K562 (cell line): ENCODE results near the gene NAP1L4. TPM values are rescaled to one million over a fixed set of nuclear protein-coding genes. Genes with fewer than 3 reads are reported as not detected.

Source experiments
- ATAC-seq: fragments of 200-7000 bp; cut with Tn5 transposase; 3 replicates; pipeline ENCODE4 v1.9.1; 2020; ENCODE audit warnings: moderate library complexity
- BruUV-seq: library from RNA; stranded (reverse); fragments of 400-500 nt; replicated peaks from 2 replicates; lab custom pipeline; 2021; lab: Mats Ljungman, UMichigan
- CTCF ChIA-PET: fragments of 300-600 bp; formaldehyde crosslinking; extraction: SDS; loops from one replicate; lab custom pipeline; 2021; ENCODE audit warnings: low intra/inter-chr PET ratio; lab: Yijun Ruan, JAX
- POLR2A ChIA-PET: fragments of 300-600, 350-650 bp; sonication (Branson Sonifier 250); formaldehyde crosslinking; extraction: SDS; loops from one replicate; lab custom pipeline; 2021; ENCODE audit warnings: antibody characterized with exemption, inconsistent platforms; lab: Yijun Ruan, JAX
- DNase-seq, 4 experiments: peaks; one replicate each; pipeline versions ENCODE4 v3.0.0 to v3.0.0-alpha.2; 2011 to 2018; ENCODE audit warnings: low spot score in 3 of 4, mixed read lengths in 3 of 4; ENCODE audit errors: extremely low read depth in 1 of 4
- FAIRE-seq: peaks from 2 replicates; lab custom pipeline; 2011; peaks lifted over from hg19 to GRCh38; lab: Jason Lieb, UNC
- H2AFZ ChIP-seq: 2 replicates; pipeline ENCODE4 v1.6.0; 2011; ENCODE audit warnings: low read depth, low read length, control low read depth, inconsistent platforms
- H3K27ac ChIP-seq: fragments of 200-600 bp; 3 replicates; pipeline ENCODE4 v1.8.0; 2011; ENCODE audit warnings: low read depth, mild to moderate bottlenecking, control low read depth, inconsistent platforms, low read length, moderate library complexity, mixed read lengths; ENCODE audit errors: extremely low read depth
- H3K27me3 ChIP-seq, 2 experiments: fragments of 300-600 bp in 1 of 2; 2 replicates in 1 of 2; 3 replicates in 1 of 2; pipeline versions ENCODE4 v1.6.0 to v1.8.0; 2011; ENCODE audit warnings: inconsistent platforms in 2 of 2, low read length in 2 of 2, mild to moderate bottlenecking in 1 of 2, mixed read lengths in 1 of 2, moderate library complexity in 1 of 2; ENCODE audit not compliant: control insufficient read depth in 2 of 2, insufficient read depth in 2 of 2
- H3K36me3 ChIP-seq: fragments of 300-600 bp; 3 replicates; pipeline ENCODE4 v1.8.0; 2011; ENCODE audit warnings: mild to moderate bottlenecking, low read length, inconsistent platforms; ENCODE audit not compliant: control insufficient read depth, insufficient read depth
- H3K4me1 ChIP-seq, 2 experiments: fragments of 200-600 bp in 1 of 2; replicated peaks in 1 of 2; 2 replicates in 1 of 2; 3 replicates in 1 of 2; pipeline versions ENCODE4 v1.5.1 to v1.8.0; 2011; ENCODE audit warnings: inconsistent platforms in 2 of 2, low read length in 2 of 2, mild to moderate bottlenecking in 1 of 2, mixed read lengths in 1 of 2, moderate library complexity in 1 of 2; ENCODE audit not compliant: control insufficient read depth in 2 of 2, insufficient read depth in 2 of 2
- H3K4me2 ChIP-seq: 2 replicates; pipeline ENCODE4 v1.6.1; 2011; ENCODE audit warnings: low read length, control low read depth, inconsistent platforms, mixed read lengths; ENCODE audit not compliant: insufficient read depth
- H3K4me3 ChIP-seq: fragments of 200-600 bp; sonication (generic), shearing (Covaris generic); 2 replicates; pipeline ENCODE4 v1.5.1; 2016; ENCODE audit warnings: control low read depth, inconsistent platforms
- H3K79me2 ChIP-seq: fragments of 200-600 bp; 3 replicates; pipeline ENCODE4 v1.8.0; 2011; ENCODE audit warnings: low read length, inconsistent platforms; ENCODE audit not compliant: control insufficient read depth, insufficient read depth
- H3K9ac ChIP-seq, 2 experiments: 2 replicates each; pipeline versions ENCODE4 v1.6.0 to v1.6.1; 2011; ENCODE audit warnings: low read depth in 2 of 2, low read length in 2 of 2, control low read depth in 1 of 2, inconsistent platforms in 1 of 2, mild to moderate bottlenecking in 1 of 2, mixed read lengths in 1 of 2; ENCODE audit not compliant: insufficient read depth in 1 of 2
- H3K9me1 ChIP-seq: one replicate; pipeline ENCODE4 v1.6.0; 2011; ENCODE audit warnings: inconsistent platforms, mild to moderate bottlenecking, low read length, moderate library complexity; ENCODE audit not compliant: control insufficient read depth, insufficient read depth
- H3K9me3 ChIP-seq: replicated peaks from 2 replicates; pipeline ENCODE4 v1.5.1; 2011; ENCODE audit warnings: low read depth, low read length, inconsistent platforms; ENCODE audit not compliant: control insufficient read depth, insufficient read depth
- H4K20me1 ChIP-seq: replicated peaks from 2 replicates; pipeline ENCODE4 v1.6.1; 2011; ENCODE audit warnings: low read length, inconsistent platforms, mixed read lengths; ENCODE audit not compliant: control insufficient read depth, insufficient read depth
- POLR2G ChIP-seq: fragments of 200-400 bp; formaldehyde crosslinking; IDR thresholded peaks from 2 replicates; pipeline ENCODE4 v1.6.1; 2017; ENCODE audit warnings: low read depth, mild to moderate bottlenecking, antibody characterized with exemption, low read length, moderate library complexity
- RBM22 ChIP-seq: fragments of 200-400 bp; formaldehyde crosslinking; IDR thresholded peaks from 2 replicates; pipeline ENCODE4 v1.6.1; 2018; ENCODE audit warnings: low read length, low read depth; ENCODE audit not compliant: poor library complexity, severe bottlenecking
- WGBS: fragments of 100-300 bp; shearing (Covaris generic); methylation state at CpG from one replicate; pipeline ENCODE4 v1.1.6; 2016; ENCODE audit warnings: low coverage, mixed read lengths; ENCODE audit not compliant: insufficient coverage; ENCODE audit errors: missing lambda C conversion rate; 5-methylcytosine and 5-hydroxymethylcytosine counted together
- in situ Hi-C: fragments of 300-500 bp; cut with MboI; formaldehyde crosslinking; loops from 4 replicates; pipeline ENCODE4 v1.15.0; 2018; ENCODE audit warnings: inconsistent platforms, mixed read lengths
- intact Hi-C: fragments of 100-400 bp; cut with micrococcal nuclease; formaldehyde crosslinking; loops from 2 replicates; pipeline ENCODE4 v1.14.2; 2022
- polyA plus RNA-seq, 8 experiments: library from polyadenylated mRNA; depleted of rRNA in 4 of 8; stranded (reverse) in 5 of 8; unstranded in 3 of 8; fragments of >200 nt; fragmentation: Nextera tagmentation in 2 of 8; fragmentation: Illumina TruSeq in 1 of 8; extraction: Ambion mirVana in 2 of 8; extraction: Trizol in 1 of 8; gene quantifications; 2 replicates each; pipeline versions ENCODE4 v1.2.1 to v1.2.3, GENCODE V29; 2011 to 2014; ENCODE audit warnings: inconsistent platforms in 1 of 8, missing spikeins in 1 of 8
- total RNA-seq, 7 experiments: library from RNA; depleted of rRNA in 6 of 7; stranded (reverse); fragments of >200 nt in 6 of 7; fragmentation: Illumina TruSeq in 2 of 7; extraction: Trizol in 2 of 7; gene quantifications; 2 replicates each; pipeline versions ENCODE4 v1.2.1 to v1.2.3, GENCODE V29; 2011 to 2021; ENCODE audit warnings: low replicate concordance in 1 of 7
- TF ChIP-seq, protein P1 (sequence below): fragments of 450-650 bp; IDR thresholded peaks from 2 replicates; pipeline ENCODE4 v1.6.1; 2018; ENCODE audit not compliant: partially characterized antibody

The NAP1L4 gene
- total and polyA plus RNA-seq, 9 of the 15 experiments (the other 6 are each of a cell fraction or from before 2014, with no cell fraction given): 34.1 to 237 (median 179) TPM

DNA sequence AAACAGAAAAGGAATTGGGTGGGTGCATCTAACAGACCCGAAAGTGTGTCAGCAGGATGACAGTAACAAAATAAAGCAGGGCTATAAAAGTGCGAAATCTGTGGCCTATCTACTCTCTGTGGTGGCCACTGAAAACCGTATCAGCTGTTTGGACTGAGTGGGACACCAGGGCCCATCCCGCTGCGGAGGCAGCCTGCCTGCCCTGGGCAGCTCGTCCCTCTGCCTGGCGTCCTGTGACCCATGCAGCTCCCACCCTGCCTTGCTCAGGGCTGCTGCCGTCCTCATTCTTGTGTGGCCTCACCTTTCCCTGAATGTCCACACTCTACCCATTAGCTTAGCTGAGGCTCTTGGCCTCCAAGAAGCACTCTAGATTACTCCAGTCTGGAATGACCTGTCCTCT lies 34.7 kb upstream of the NAP1L4 start:
- peaks cover 63% of the 10 kb centered on the region for H3K36me3 ChIP-seq
- ChIA-PET CTCF (no interaction called here), POLR2A (interaction anchor here (0.6 to 1.1 kb wide), 3 partner anchors 12 to 195 kb away, joined by 3 to 4 read pairs (median 3); no protein-coding TSS in a partner anchor)
- no peaks in the 10 kb centered on the region for H3K9me3 ChIP-seq
- intact Hi-C loops (no loop called here), in situ Hi-C loops (no loop called here)
- ATAC-seq (no peak), DNase-seq (no peak), FAIRE-seq (no peak)
- no peak overlapping the region for H2AFZ ChIP-seq
- H3K9me1 ChIP-seq: no peaks in the 10 kb centered on the region
- H4K20me1 ChIP-seq: no peaks in the 10 kb centered on the region; the same call in 1 of the 2 replicates
- no TSS peak for BruUV-seq
- no peak overlapping the region for H3K27ac ChIP-seq
- WGBS: 86% methylated on average over 8 of the region's 8 CpGs
- no peaks in the 10 kb centered on the region for H3K79me2 ChIP-seq
- no peak overlapping the region for H3K4me2 ChIP-seq
- H3K4me3 ChIP-seq: no peak overlapping the region
- H3K4me1 ChIP-seq: peaks cover 0 to 3% of the 10 kb centered on the region in 2 experiments; a peak in 1 of 5 replicates
- peak; percentile 42; the same call in 1 of the 2 replicates for TF ChIP-seq POLR2G
- peak; percentile 26 for TF ChIP-seq RBM22
- TF ChIP-seq, protein P1, sequence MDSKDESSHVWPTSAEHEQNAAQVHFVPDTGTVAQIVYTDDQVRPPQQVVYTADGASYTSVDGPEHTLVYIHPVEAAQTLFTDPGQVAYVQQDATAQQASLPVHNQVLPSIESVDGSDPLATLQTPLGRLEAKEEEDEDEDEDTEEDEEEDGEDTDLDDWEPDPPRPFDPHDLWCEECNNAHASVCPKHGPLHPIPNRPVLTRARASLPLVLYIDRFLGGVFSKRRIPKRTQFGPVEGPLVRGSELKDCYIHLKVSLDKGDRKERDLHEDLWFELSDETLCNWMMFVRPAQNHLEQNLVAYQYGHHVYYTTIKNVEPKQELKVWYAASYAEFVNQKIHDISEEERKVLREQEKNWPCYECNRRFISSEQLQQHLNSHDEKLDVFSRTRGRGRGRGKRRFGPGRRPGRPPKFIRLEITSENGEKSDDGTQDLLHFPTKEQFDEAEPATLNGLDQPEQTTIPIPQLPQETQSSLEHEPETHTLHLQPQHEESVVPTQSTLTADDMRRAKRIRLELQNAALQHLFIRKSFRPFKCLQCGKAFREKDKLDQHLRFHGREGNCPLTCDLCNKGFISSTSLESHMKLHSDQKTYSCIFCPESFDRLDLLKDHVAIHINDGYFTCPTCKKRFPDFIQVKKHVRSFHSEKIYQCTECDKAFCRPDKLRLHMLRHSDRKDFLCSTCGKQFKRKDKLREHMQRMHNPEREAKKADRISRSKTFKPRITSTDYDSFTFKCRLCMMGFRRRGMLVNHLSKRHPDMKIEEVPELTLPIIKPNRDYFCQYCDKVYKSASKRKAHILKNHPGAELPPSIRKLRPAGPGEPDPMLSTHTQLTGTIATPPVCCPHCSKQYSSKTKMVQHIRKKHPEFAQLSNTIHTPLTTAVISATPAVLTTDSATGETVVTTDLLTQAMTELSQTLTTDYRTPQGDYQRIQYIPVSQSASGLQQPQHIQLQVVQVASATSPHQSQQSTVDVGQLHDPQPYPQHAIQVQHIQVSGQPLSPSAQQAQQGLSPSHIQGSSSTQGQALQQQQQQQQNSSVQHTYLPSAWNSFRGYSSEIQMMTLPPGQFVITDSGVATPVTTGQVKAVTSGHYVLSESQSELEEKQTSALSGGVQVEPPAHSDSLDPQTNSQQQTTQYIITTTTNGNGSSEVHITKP: no peak
- TF ChIP-seq, all 486 proteins: peak for 2
- peak overlapping the region in 1 of 2 experiments; percentile 52; a peak in 2 of 4 replicates for H3K9ac ChIP-seq
- H3K27me3 ChIP-seq: no peaks in the 10 kb centered on the region
